Erythroblast (primary cell): Measurements from ENCODE around the gene TMBIM6.

ENCODE experiments used
- GATA1 ChIP-seq: IDR thresholded peaks from 2 replicates; pipeline ENCODE4 v1.6.1; 2011; ENCODE audit warnings: low read depth, mild to moderate bottlenecking, control low read depth, low read length, moderate library complexity
- POLR2A ChIP-seq: IDR thresholded peaks from 2 replicates; pipeline ENCODE4 v1.6.1; 2011; ENCODE audit warnings: mild to moderate bottlenecking, low read length

DNA sequence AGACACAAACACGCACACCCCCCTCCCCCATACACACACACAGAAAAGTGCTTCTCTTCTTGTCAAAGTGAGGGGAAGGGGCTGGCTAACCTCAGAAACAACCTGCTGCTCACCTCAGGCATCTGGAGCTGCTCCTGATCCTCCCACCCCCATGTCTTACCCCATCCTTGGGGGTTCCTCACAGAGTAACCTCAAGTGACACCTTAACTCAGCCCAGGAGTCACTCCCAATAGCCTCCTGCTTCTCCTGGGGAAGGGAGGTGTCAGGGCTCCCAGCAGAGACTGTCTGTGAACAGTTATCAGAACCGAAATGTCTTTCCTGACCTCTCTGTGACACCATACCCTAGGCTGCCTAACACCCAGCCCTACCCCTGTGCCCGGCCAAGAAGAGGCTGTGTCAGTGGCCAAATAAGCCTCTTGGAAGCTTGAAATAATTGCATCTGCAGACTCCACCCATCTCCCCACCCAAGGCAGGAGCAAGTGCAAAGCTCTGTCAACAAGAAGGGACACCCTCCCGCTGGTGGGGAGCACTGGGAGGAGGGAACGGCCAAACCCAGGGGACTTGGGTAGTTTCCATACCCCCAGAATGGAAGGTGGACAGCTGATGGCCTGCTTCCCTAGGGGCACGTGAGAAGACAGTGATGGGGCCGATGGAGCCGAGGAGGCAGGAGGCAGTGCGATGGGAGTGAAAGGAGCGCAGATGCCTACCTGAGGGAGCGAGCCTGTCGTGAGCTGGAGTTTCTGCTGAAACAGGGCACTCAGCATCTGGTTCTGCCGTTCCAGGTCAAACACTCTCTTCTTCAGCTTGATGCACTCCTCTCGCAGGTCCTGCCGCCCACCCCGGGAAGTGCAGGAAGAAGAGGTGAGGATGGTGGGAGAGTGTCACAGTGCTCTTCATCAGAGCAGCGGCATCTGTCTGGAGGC lies 60.0 kb downstream of the TMBIM6 start:
- no peak for TF ChIP-seq POLR2A
- no peak for TF ChIP-seq GATA1
